Gastroesophageal sphincter (tissue), 4 donors: Measurements from ENCODE around the gene TIMM22. TPM values are rescaled to one million over a fixed set of nuclear protein-coding genes. Genes with fewer than 3 reads are reported as not detected.
A peak's percentile ranks its signal among the peaks of the same experiment; 100 is the strongest.

Experiments used
- ATAC-seq: fragments of 150-250 bp; one replicate; pipeline ENCODE4 v1.9.1; 2016; ENCODE audit warnings: mild to moderate bottlenecking, moderate library complexity
- H3K27ac ChIP-seq, 4 donors: fragments of 200-600 bp; sonication (generic) in 3 of 4; 1 replicate in 3 of 4; 2 replicates in 1 of 4; pipeline ENCODE4 v1.5.1; 2016 to 2019
- H3K27me3 ChIP-seq: fragments of 200-600 bp; sonication (generic); one replicate; pipeline ENCODE4 v1.5.1; 2019
- H3K36me3 ChIP-seq, 2 donors: fragments of 200-600 bp; sonication (generic); one replicate each; pipeline ENCODE4 v1.5.1; 2019; ENCODE audit warnings: control low read depth in 1 of 2
- H3K4me1 ChIP-seq, 3 donors: fragments of 200-600 bp; sonication (generic); 1 replicate in 2 of 3; 2 replicates in 1 of 3; pipeline ENCODE4 v1.5.1; 2016 to 2019; ENCODE audit warnings: control low read depth in 2 of 3
- H3K4me3 ChIP-seq, 2 donors: fragments of 200-600 bp; sonication (generic); one replicate each; pipeline ENCODE4 v1.5.1; 2019; ENCODE audit warnings: mild to moderate bottlenecking in 1 of 2, moderate library complexity in 1 of 2
- H3K9me3 ChIP-seq, 3 donors: fragments of 200-600 bp; sonication (generic); one replicate each; pipeline ENCODE4 v1.5.1; 2017 to 2019; ENCODE audit warnings: control low read depth in 2 of 3
- CTCF ChIP-seq, 4 experiments: fragments of 200-600 bp in 2 of 4; fragments of 450-650 bp in 2 of 4; sonication (generic) in 1 of 4; IDR thresholded peaks; one replicate each; pipeline ENCODE4 v1.5.1; 2017 to 2019; ENCODE audit warnings: antibody characterized with exemption in 4 of 4, mild to moderate bottlenecking in 2 of 4, moderate library complexity in 2 of 4
- EP300 ChIP-seq: sonication (generic); formaldehyde crosslinking; IDR thresholded peaks from one replicate; pipeline ENCODE4 v1.6.1; 2017; ENCODE audit warnings: antibody characterized with exemption, mild to moderate bottlenecking
- POLR2A ChIP-seq, 2 donors: fragments of 450-650 bp; IDR thresholded peaks; one replicate each; pipeline ENCODE4 v1.6.1; 2017; ENCODE audit warnings: antibody characterized with exemption in 2 of 2, mild to moderate bottlenecking in 2 of 2, moderate library complexity in 1 of 2
- POLR2AphosphoS5 ChIP-seq: sonication (generic); formaldehyde crosslinking; IDR thresholded peaks from one replicate; pipeline ENCODE4 v1.6.1; 2017; ENCODE audit warnings: antibody characterized with exemption
- WGBS, 2 donors: methylation state at CpG; one replicate each; pipeline ENCODE4 v1.1.5; 2018; ENCODE audit warnings: low coverage in 1 of 2; 5-methylcytosine and 5-hydroxymethylcytosine counted together
- total RNA-seq, 4 donors: library from RNA; depleted of rRNA; stranded (reverse); fragments of >200 nt; gene quantifications; one replicate each; pipeline ENCODE4 v1.1.0, GENCODE V29; 2016

Gene TIMM22
- total RNA-seq, 4 donors from 2014 or later = 13.7 to 20.9 (median 16.0) TPM

GRCh38 chr17:1024076-1024475, 27.1 kb downstream of the TIMM22 start:
- ATAC-seq = no peak
- H3K36me3 ChIP-seq = peaks cover 0 to 19% of the 10 kb centered on the region in 2 donors
- TF ChIP-seq CTCF (IDR thresholded peaks at IDR 0.05) = no peak
- no peak for TF ChIP-seq POLR2AphosphoS5
- TF ChIP-seq POLR2A (IDR thresholded peaks at IDR 0.05) = no peak
- TF ChIP-seq EP300 = no peak
- 69% methylated on average over 2 of the region's 27 CpGs; no CpG with 5 or more reads in 1 of the 2 donors for WGBS, 2 donors
- H3K9me3 ChIP-seq = no peaks in the 10 kb centered on the region
- H3K4me1 ChIP-seq = peaks cover 0 to 91% (median 34%) of the 10 kb centered on the region in 3 donors
- H3K27ac ChIP-seq = peak overlapping the region in 1 of 4 donors; percentile 84
- H3K27me3 ChIP-seq = no peaks in the 10 kb centered on the region
- no peak overlapping the region for H3K4me3 ChIP-seq

- peak overlapping the region in 3 of 4 donors; percentile 43 to 88 (median 57) for H3K27ac ChIP-seq
- H3K36me3 ChIP-seq = peaks cover 0 to 17% of the 10 kb centered on the region in 2 donors
- no peaks in the 10 kb centered on the region for H3K9me3 ChIP-seq
- 60 to 86% methylated on average over 1 to 10 of the region's 30 CpGs for WGBS, 2 donors
- TF ChIP-seq EP300 = no peak
- TF ChIP-seq CTCF (IDR thresholded peaks at IDR 0.05) = no peak
- TF ChIP-seq POLR2AphosphoS5 = no peak
- TF ChIP-seq POLR2A (IDR thresholded peaks at IDR 0.05) = no peak
- no peaks in the 10 kb centered on the region for H3K27me3 ChIP-seq
- no peak for ATAC-seq
- no peak overlapping the region for H3K4me3 ChIP-seq
- peaks cover 0 to 91% (median 31%) of the 10 kb centered on the region in 3 donors for H3K4me1 ChIP-seq
Observed at GRCh38 chr17:1025733-1026598, 29.0 kb downstream of the TIMM22 start.

- peaks cover 0 to 17% of the 10 kb centered on the region in 2 donors for H3K36me3 ChIP-seq
- H3K4me3 ChIP-seq = no peak overlapping the region
- 90 to 100% methylated on average over 2 to 3 of the region's 10 CpGs for WGBS, 2 donors
- TF ChIP-seq POLR2AphosphoS5 (no peak), POLR2A (IDR thresholded peaks at IDR 0.05) (no peak), CTCF (IDR thresholded peaks at IDR 0.05) (no peak), EP300 (no peak)
- peaks cover 0 to 91% (median 34%) of the 10 kb centered on the region in 3 donors for H3K4me1 ChIP-seq
- no peaks in the 10 kb centered on the region for H3K27me3 ChIP-seq
- no peak for ATAC-seq
- H3K9me3 ChIP-seq = no peaks in the 10 kb centered on the region
- H3K27ac ChIP-seq = peak overlapping the region in 3 of 4 donors; percentile 43 to 88 (median 57)
Observed at GRCh38 chr17:1026599-1026975, 29.7 kb downstream of the TIMM22 start.

- ATAC-seq = no peak
- peaks cover 0 to 17% of the 10 kb centered on the region in 2 donors for H3K36me3 ChIP-seq
- no peaks in the 10 kb centered on the region for H3K9me3 ChIP-seq
- H3K4me3 ChIP-seq = no peak overlapping the region
- H3K27ac ChIP-seq = peak overlapping the region in 3 of 4 donors; percentile 57 to 88 (median 57)
- peaks cover 0 to 91% (median 36%) of the 10 kb centered on the region in 3 donors for H3K4me1 ChIP-seq
- no CpG with 5 or more reads among the region's 9 CpGs for WGBS, 2 donors
- H3K27me3 ChIP-seq = no peaks in the 10 kb centered on the region
- no peak for TF ChIP-seq POLR2AphosphoS5
- no peak for TF ChIP-seq EP300
- no peak for TF ChIP-seq POLR2A (IDR thresholded peaks at IDR 0.05)
- TF ChIP-seq CTCF (IDR thresholded peaks at IDR 0.05) = no peak
Observed at GRCh38 chr17:1027044-1027443, 30.1 kb downstream of the TIMM22 start.
